ENCODE measurements around the gene ALKBH1. TPM values are rescaled to one million over a fixed set of nuclear protein-coding genes. Genes with fewer than 3 reads are reported as not detected.

ALKBH1 gene
- total RNA-seq, 1 donor from 2014 or later, result 15.2 TPM

- Histone ChIP-seq H3K9me3 (ENCODE audit: insufficient read depth, low read depth, low read length) (no peaks in the 10 kb centered on the region), H3K4me2 (ENCODE audit: low read length) (no peak overlapping the region), H3K36me3 (ENCODE audit: insufficient read depth, low read length) (no peaks in the 10 kb centered on the region), H3K4me1 (ENCODE audit: insufficient read depth, low read length) (no peaks in the 10 kb centered on the region), H3K27me3 (ENCODE audit: insufficient read depth, low read length) (no peaks in the 10 kb centered on the region), H3K27ac (ENCODE audit: low read depth, low read length) (no peak overlapping the region), H3K79me2 (ENCODE audit: insufficient read depth, low read length) (no peaks in the 10 kb centered on the region), H3K4me3 (ENCODE audit: insufficient read depth, low read depth, low read length) (no peak overlapping the region), H4K20me1 (ENCODE audit: insufficient read depth, low read length) (no peaks in the 10 kb centered on the region), H3K9ac (ENCODE audit: low read length) (no peak overlapping the region), H2AFZ (ENCODE audit: low read depth, low read length) (no peak overlapping the region)
- H3K9me3 Mint-ChIP-seq (ENCODE audit: unreplicated experiment), result peaks cover 21% of the 10 kb centered on the region
- DNase-seq (ENCODE audit: low read depth) (no peak), FAIRE-seq (no peak)
- H3K27ac Mint-ChIP-seq (ENCODE audit: unreplicated experiment), result no peak overlapping the region
- no peaks in the 10 kb centered on the region for H3K4me1 Mint-ChIP-seq (ENCODE audit: low read depth, unreplicated experiment)
- TF ChIP-seq CTCF (IDR thresholded peaks at IDR 0.05; ENCODE audit: insufficient read depth, low read depth, low read length) (no peak), EZH2 (IDR thresholded peaks at IDR 0.05; ENCODE audit: insufficient read depth, low read length) (no peak)
- no peaks in the 10 kb centered on the region for H3K27me3 Mint-ChIP-seq (ENCODE audit: low read depth, unreplicated experiment)
- H3K4me3 Mint-ChIP-seq (ENCODE audit: unreplicated experiment), result no peak overlapping the region
- peaks cover 1% of the 10 kb centered on the region for H3K36me3 Mint-ChIP-seq (ENCODE audit: low read depth, unreplicated experiment)
These were observed 77.7 kb downstream of the ALKBH1 start for GRCh38 chr14:77630111-77630510.

- Mint-ChIP-seq H3K36me3 (ENCODE audit: low read depth, unreplicated experiment) (no peaks in the 10 kb centered on the region), H3K4me3 (ENCODE audit: unreplicated experiment) (no peak overlapping the region), H3K27ac (ENCODE audit: unreplicated experiment) (no peak overlapping the region), H3K9me3 (ENCODE audit: unreplicated experiment) (peaks cover 4% of the 10 kb centered on the region), H3K27me3 (ENCODE audit: low read depth, unreplicated experiment) (no peaks in the 10 kb centered on the region), H3K4me1 (ENCODE audit: low read depth, unreplicated experiment) (no peaks in the 10 kb centered on the region)
- H4K20me1 ChIP-seq (ENCODE audit: insufficient read depth, low read length), result no peaks in the 10 kb centered on the region
- H2AFZ ChIP-seq (ENCODE audit: low read depth, low read length), result no peak overlapping the region
- no peaks in the 10 kb centered on the region for H3K9me3 ChIP-seq (ENCODE audit: insufficient read depth, low read depth, low read length)
- no peaks in the 10 kb centered on the region for H3K27me3 ChIP-seq (ENCODE audit: insufficient read depth, low read length)
- no peak overlapping the region for H3K4me3 ChIP-seq (ENCODE audit: insufficient read depth, low read depth, low read length)
- no peak overlapping the region for H3K27ac ChIP-seq (ENCODE audit: low read depth, low read length)
- H3K79me2 ChIP-seq (ENCODE audit: insufficient read depth, low read length), result no peaks in the 10 kb centered on the region
- H3K36me3 ChIP-seq (ENCODE audit: insufficient read depth, low read length), result no peaks in the 10 kb centered on the region
- TF ChIP-seq CTCF (IDR thresholded peaks at IDR 0.05; ENCODE audit: insufficient read depth, low read depth, low read length) (no peak), EZH2 (IDR thresholded peaks at IDR 0.05; ENCODE audit: insufficient read depth, low read length) (no peak)
- FAIRE-seq (no peak), DNase-seq (ENCODE audit: low read depth) (no peak)
- no peak overlapping the region for H3K9ac ChIP-seq (ENCODE audit: low read length)
- H3K4me1 ChIP-seq (ENCODE audit: insufficient read depth, low read length), result no peaks in the 10 kb centered on the region
- no peak overlapping the region for H3K4me2 ChIP-seq (ENCODE audit: low read length)
These were observed 82.5 kb downstream of the ALKBH1 start for GRCh38 chr14:77625360-77625759.

- Histone ChIP-seq H3K4me2 (ENCODE audit: low read length) (no peak overlapping the region), H2AFZ (ENCODE audit: low read depth, low read length) (no peak overlapping the region), H3K4me3 (ENCODE audit: insufficient read depth, low read depth, low read length) (no peak overlapping the region), H3K27me3 (ENCODE audit: insufficient read depth, low read length) (peaks cover 2% of the 10 kb centered on the region), H3K36me3 (ENCODE audit: insufficient read depth, low read length) (no peaks in the 10 kb centered on the region), H3K4me1 (ENCODE audit: insufficient read depth, low read length) (no peaks in the 10 kb centered on the region), H3K27ac (ENCODE audit: low read depth, low read length) (no peak overlapping the region), H3K79me2 (ENCODE audit: insufficient read depth, low read length) (no peaks in the 10 kb centered on the region), H3K9ac (ENCODE audit: low read length) (no peak overlapping the region), H4K20me1 (ENCODE audit: insufficient read depth, low read length) (no peaks in the 10 kb centered on the region), H3K9me3 (ENCODE audit: insufficient read depth, low read depth, low read length) (no peaks in the 10 kb centered on the region)
- no peaks in the 10 kb centered on the region for H3K4me1 Mint-ChIP-seq (ENCODE audit: low read depth, unreplicated experiment)
- no peaks in the 10 kb centered on the region for H3K36me3 Mint-ChIP-seq (ENCODE audit: low read depth, unreplicated experiment)
- no peak for DNase-seq (ENCODE audit: low read depth)
- H3K4me3 Mint-ChIP-seq (ENCODE audit: unreplicated experiment), result no peak overlapping the region
- H3K27ac Mint-ChIP-seq (ENCODE audit: unreplicated experiment), result no peak overlapping the region
- TF ChIP-seq EZH2 (IDR thresholded peaks at IDR 0.05; ENCODE audit: insufficient read depth, low read length), result no peak
- TF ChIP-seq CTCF (IDR thresholded peaks at IDR 0.05; ENCODE audit: insufficient read depth, low read depth, low read length), result no peak
- no peaks in the 10 kb centered on the region for H3K9me3 Mint-ChIP-seq (ENCODE audit: unreplicated experiment)
- H3K27me3 Mint-ChIP-seq (ENCODE audit: low read depth, unreplicated experiment), result no peaks in the 10 kb centered on the region
- no peak for FAIRE-seq
These were observed 84.6 kb downstream of the ALKBH1 start for GRCh38 chr14:77623201-77623600.

Other genes starting within 250 kb of the ALKBH1 start
- 157 and 177 TPM in 2 replicates for gene AHSA1, start 249.9 kb downstream of the ALKBH1 start, total RNA-seq
- gene ISM2, start 209.2 kb downstream of the ALKBH1 start, total RNA-seq, result 0.39 and 0.50 TPM in 2 replicates
- gene SPTLC2, start 91.4 kb downstream of the ALKBH1 start, total RNA-seq, result 51.2 and 55.9 TPM in 2 replicates
- gene SLIRP, start 80 bp upstream of the ALKBH1 start, total RNA-seq, result 189 and 200 TPM in 2 replicates
- gene SNW1, start 53.1 kb upstream of the ALKBH1 start, total RNA-seq, result 72.9 and 78.3 TPM in 2 replicates
- gene ADCK1, start 92.1 kb upstream of the ALKBH1 start, total RNA-seq, result 5.8 and 6.6 TPM in 2 replicates